Esophagus (tissue), 2 donors: ENCODE results near the gene TTLL6. TPM values are rescaled to one million over a fixed set of nuclear protein-coding genes. Genes with fewer than 3 reads are reported as not detected.

Source experiments
- polyA plus RNA-seq, 2 donors: library from polyadenylated mRNA; stranded (reverse); fragments of 200-250 nt; gene quantifications; one replicate each; pipeline ENCODE4 v1.2.3, GENCODE V29; 2013
- donor health status: healthy with polysubstance abuse.
- donor health status: Bipolar disorder and iron deficiency.

Gene TTLL6
- polyA plus RNA-seq, 2 donors: 0.02 to 0.05 TPM

Other genes starting within 250 kb of the TTLL6 start
- 1 to 10 TPM; 1.8 to 4.2 TPM for gene HOXB4, start 238.9 kb downstream of the TTLL6 start, polyA plus RNA-seq
- gene HOXB3, start 227.0 kb downstream of the TTLL6 start, polyA plus RNA-seq: 10 to 100 TPM in 1 of 2 donors, 1 to 10 TPM in 1; 6.3 to 12.7 TPM
- under 1 TPM; 0.09 to 0.10 TPM for gene HOXB5, start 223.4 kb downstream of the TTLL6 start, polyA plus RNA-seq
- under 1 TPM; 0.29 to 0.31 TPM for gene HOXB6, start 212.2 kb downstream of the TTLL6 start, polyA plus RNA-seq
- under 1 TPM; 0.27 to 0.39 TPM for gene HOXB7, start 206.2 kb downstream of the TTLL6 start, polyA plus RNA-seq
- gene HOXB8, start 201.9 kb downstream of the TTLL6 start, polyA plus RNA-seq: not detected
- under 1 TPM in 1 of 2 donors, not detected in 1; 0.02 TPM for gene HOXB9, start 190.9 kb downstream of the TTLL6 start, polyA plus RNA-seq
- gene PRAC1, start 94.7 kb downstream of the TTLL6 start, polyA plus RNA-seq: under 1 TPM in 1 of 2 donors, not detected in 1; 0.63 TPM
- gene PRAC2, start 94.0 kb downstream of the TTLL6 start, polyA plus RNA-seq: under 1 TPM in 1 of 2 donors, not detected in 1; 0.41 TPM
- under 1 TPM; 0.01 to 0.04 TPM for gene HOXB13, start 88.5 kb downstream of the TTLL6 start, polyA plus RNA-seq
- 10 to 100 TPM; 38.8 to 57.5 TPM for gene CALCOCO2, start 13.8 kb upstream of the TTLL6 start, polyA plus RNA-seq
- 100 to 1,000 TPM; 263 to 335 TPM for gene ATP5MC1, start 75.6 kb upstream of the TTLL6 start, polyA plus RNA-seq
- 10 to 100 TPM; 19.0 to 30.9 TPM for gene UBE2Z, start 91.2 kb upstream of the TTLL6 start, polyA plus RNA-seq
- gene SNF8, start 127.6 kb upstream of the TTLL6 start, polyA plus RNA-seq: 10 to 100 TPM; 63.9 to 99.4 TPM
- not detected for gene GIP, start 151.4 kb upstream of the TTLL6 start, polyA plus RNA-seq
- under 1 TPM in 1 of 2 donors, not detected in 1; 0.01 TPM for gene IGF2BP1, start 180.2 kb upstream of the TTLL6 start, polyA plus RNA-seq